OCI-LY7 (cell line): ENCODE measurements around the gene MYO16. TPM values are rescaled to one million over a fixed set of nuclear protein-coding genes. Genes with fewer than 3 reads are reported as not detected.

Experiments
- BruUV-seq: library from RNA; stranded (reverse); fragments of 400-500 nt; replicated peaks from 2 replicates; lab custom pipeline; 2021; lab: Mats Ljungman, UMichigan
- CTCF ChIA-PET: fragments of 300-600 bp; sonication (Branson Sonifier 250); formaldehyde crosslinking; loops from one replicate; lab custom pipeline; 2022; ENCODE audit warnings: antibody characterized with exemption; ENCODE audit not compliant: unreplicated experiment; lab: Charles Lee
- POLR2A ChIA-PET: fragments of 300-600 bp; sonication (Branson Sonifier 250); formaldehyde crosslinking; loops from one replicate; lab custom pipeline; 2022; ENCODE audit warnings: antibody characterized with exemption; lab: Charles Lee
- DNase-seq: peaks from one replicate; pipeline ENCODE4 v3.0.0-alpha.2; 2015; ENCODE audit warnings: low spot score
- H2AFZ ChIP-seq: fragments of 200-600 bp; sonication (generic), shearing (Covaris generic); 2 replicates; pipeline ENCODE4 v1.6.1; 2014; ENCODE audit warnings: mild to moderate bottlenecking, antibody characterized with exemption, low read length, moderate library complexity
- H3K27ac ChIP-seq: fragments of 200-600 bp; sonication (generic); 2 replicates; pipeline ENCODE4 v1.5.1; 2014; ENCODE audit warnings: mixed run types, low read depth, mild to moderate bottlenecking, moderate library complexity, low read length, inconsistent platforms; ENCODE audit not compliant: poor library complexity, severe bottlenecking
- H3K36me3 ChIP-seq: fragments of 200-600 bp; sonication (generic); 2 replicates; pipeline ENCODE4 v1.6.1; 2014; ENCODE audit warnings: mild to moderate bottlenecking, antibody characterized with exemption, low read length, moderate library complexity, mixed read lengths; ENCODE audit not compliant: insufficient read depth
- H3K4me1 ChIP-seq: fragments of 200-600 bp; sonication (generic); 2 replicates; pipeline ENCODE4 v1.5.1; 2014; ENCODE audit warnings: mild to moderate bottlenecking, low read length; ENCODE audit not compliant: insufficient read depth, poor library complexity, severe bottlenecking
- H3K4me2 ChIP-seq: fragments of 200-600 bp; sonication (generic); 2 replicates; pipeline ENCODE4 v1.6.1; 2014; ENCODE audit warnings: mild to moderate bottlenecking, low read length
- H3K4me3 ChIP-seq: fragments of 200-600 bp; sonication (generic); 2 replicates; pipeline ENCODE4 v1.5.1; 2014; ENCODE audit warnings: mild to moderate bottlenecking, low read depth, low read length; ENCODE audit not compliant: poor library complexity, severe bottlenecking
- H3K79me2 ChIP-seq: fragments of 200-600 bp; sonication (generic); 2 replicates; pipeline ENCODE4 v1.6.1; 2016; ENCODE audit warnings: low read depth, mild to moderate bottlenecking, low read length, moderate library complexity, mixed read lengths; ENCODE audit not compliant: insufficient read depth
- H3K9me2 ChIP-seq: fragments of 200-600 bp; sonication (generic); 2 replicates; pipeline ENCODE4 v1.6.1; 2016; ENCODE audit warnings: mild to moderate bottlenecking, low read length, mixed read lengths; ENCODE audit not compliant: insufficient read depth
- H3K9me3 ChIP-seq: fragments of 200-600 bp; sonication (generic); 2 replicates; pipeline ENCODE4 v1.6.1; 2014; ENCODE audit warnings: mild to moderate bottlenecking, mixed run types, low read length, mixed read lengths
- H4K20me1 ChIP-seq: fragments of 200-600 bp; sonication (generic); 2 replicates; pipeline ENCODE4 v1.6.1; 2014; ENCODE audit warnings: mild to moderate bottlenecking, antibody characterized with exemption, low read length, moderate library complexity, mixed read lengths; ENCODE audit not compliant: insufficient read depth
- CTCF ChIP-seq: fragments of 200-600 bp; sonication (generic); conservative IDR thresholded peaks from 2 replicates; pipeline ENCODE4 v1.5.1; 2014; ENCODE audit warnings: mild to moderate bottlenecking, antibody characterized with exemption, low read length, moderate library complexity, mixed read lengths
- EZH2phosphoT487 ChIP-seq: fragments of 200-600 bp; sonication (generic); IDR thresholded peaks from 2 replicates; pipeline ENCODE4 v1.6.1; 2018; ENCODE audit warnings: low read depth, borderline replicate concordance, mild to moderate bottlenecking, mixed run types, antibody characterized with exemption, low read length, moderate library complexity, mixed read lengths
- intact Hi-C: fragments of 100-400 bp; cut with micrococcal nuclease; formaldehyde crosslinking; loops from one replicate; pipeline ENCODE4 v1.10.0; 2022; ENCODE audit not compliant: unreplicated experiment
- total RNA-seq, 2 experiments: library from RNA; depleted of rRNA in 1 of 2; stranded (reverse); fragments of >200 nt in 1 of 2; shearing (Covaris generic) in 1 of 2; gene quantifications; 2 replicates each; pipeline ENCODE4 v1.2.3, GENCODE V29; 2014 to 2022

MYO16 gene
- total RNA-seq, 2 experiments from 2014 or later = 0.06 TPM; not detected in 1

GRCh38 chr13:108650271-108650670 is 20.9 kb downstream of the MYO16 start:
- DNase-seq = no peak
- TF ChIP-seq EZH2phosphoT487 (no peak), CTCF (no peak)
- H3K36me3 ChIP-seq = no peaks in the 10 kb centered on the region
- H3K27ac ChIP-seq = no peak overlapping the region
- intact Hi-C loops = no loop called here
- ChIA-PET POLR2A (no interaction called here), CTCF (no interaction called here)
- H3K4me3 ChIP-seq = no peak overlapping the region
- no peaks in the 10 kb centered on the region for H3K9me2 ChIP-seq
- no peaks in the 10 kb centered on the region for H3K9me3 ChIP-seq
- no peak overlapping the region for H3K4me2 ChIP-seq
- H2AFZ ChIP-seq = no peak overlapping the region
- no TSS peak for BruUV-seq
- H4K20me1 ChIP-seq = no peaks in the 10 kb centered on the region
- no peaks in the 10 kb centered on the region for H3K4me1 ChIP-seq
- no peaks in the 10 kb centered on the region for H3K79me2 ChIP-seq

DNA sequence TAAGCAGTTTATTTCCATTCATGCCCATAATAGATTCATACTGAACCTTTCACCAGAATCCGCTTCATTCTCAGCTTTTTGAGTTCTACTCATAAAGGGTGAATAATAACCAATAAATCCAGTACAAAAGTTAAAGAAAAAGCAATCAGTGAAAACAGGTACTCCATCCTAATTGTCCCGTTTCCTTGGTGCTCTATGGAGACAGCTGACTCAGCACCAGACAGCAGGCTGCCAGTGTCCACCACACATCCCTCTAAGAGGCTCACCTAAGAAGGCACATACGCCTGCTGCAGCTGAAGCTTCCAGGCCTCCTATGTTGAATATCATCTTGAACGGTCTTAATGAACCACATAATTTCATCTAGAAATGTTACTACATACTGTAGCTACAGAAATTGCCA is 27.3 kb downstream of the MYO16 start:
- Histone ChIP-seq H3K4me3 (no peak overlapping the region), H3K79me2 (no peaks in the 10 kb centered on the region), H3K27ac (no peak overlapping the region), H4K20me1 (no peaks in the 10 kb centered on the region), H3K4me1 (no peaks in the 10 kb centered on the region), H3K4me2 (no peak overlapping the region), H3K36me3 (no peaks in the 10 kb centered on the region), H3K9me2 (no peaks in the 10 kb centered on the region), H2AFZ (no peak overlapping the region), H3K9me3 (no peaks in the 10 kb centered on the region)
- no TSS peak for BruUV-seq
- no peak for TF ChIP-seq EZH2phosphoT487
- TF ChIP-seq CTCF = no peak
- no peak for DNase-seq
- ChIA-PET CTCF (no interaction called here), POLR2A (no interaction called here)
- intact Hi-C loops = no loop called here

DNA sequence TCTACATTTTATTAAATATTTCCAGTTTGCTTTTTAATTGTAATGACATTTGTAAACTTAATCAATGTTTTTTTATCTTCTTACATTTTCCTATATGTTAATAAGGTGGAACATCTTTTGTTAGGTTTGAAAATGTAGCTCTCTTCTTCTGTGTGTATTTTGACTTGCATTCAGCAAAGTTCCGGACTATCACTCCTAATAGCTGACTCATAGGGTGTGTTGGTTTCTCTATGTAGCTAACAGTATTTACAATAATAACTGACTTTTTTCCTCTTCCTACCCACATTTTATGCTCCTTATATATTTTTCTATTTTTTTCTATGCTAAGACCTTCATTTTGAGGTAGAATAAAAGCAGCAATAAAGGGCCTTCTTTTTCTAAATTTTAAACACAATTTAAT is 28.1 kb downstream of the MYO16 start:
- TF ChIP-seq EZH2phosphoT487 (no peak), CTCF (no peak)
- no peaks in the 10 kb centered on the region for H3K36me3 ChIP-seq
- BruUV-seq = no TSS peak
- no peaks in the 10 kb centered on the region for H3K9me2 ChIP-seq
- DNase-seq = no peak
- no peaks in the 10 kb centered on the region for H3K4me1 ChIP-seq
- no peak overlapping the region for H3K4me3 ChIP-seq
- H3K79me2 ChIP-seq = no peaks in the 10 kb centered on the region
- ChIA-PET CTCF (no interaction called here), POLR2A (interaction anchor here (0.5 kb wide), 1 partner anchor 380 kb away, joined by 3 read pairs; no protein-coding TSS in a partner anchor)
- H4K20me1 ChIP-seq = no peaks in the 10 kb centered on the region
- H2AFZ ChIP-seq = no peak overlapping the region
- no peak overlapping the region for H3K4me2 ChIP-seq
- intact Hi-C loops = no loop called here
- H3K27ac ChIP-seq = no peak overlapping the region
- H3K9me3 ChIP-seq = no peaks in the 10 kb centered on the region
